Iris pigment epithelial cell (primary cell): ENCODE measurements around the gene MYH4.

ENCODE experiments used
- DNase-seq: peaks from one replicate; pipeline ENCODE4 v3.0.0-alpha.2; 2011; ENCODE audit warnings: low read depth

The MYH4 gene

GRCh38 chr17:10469459-10469858, at the start of gene MYH4:
MYH4 (minus strand) TSS chr17:10469559; CDS start chr17:10466745, 2,814 bp downstream.
- no peak for DNase-seq

- no peak for DNase-seq
Observed at GRCh38 chr17:10518271-10519037, 49.1 kb upstream of the MYH4 start, which contains the start of gene MYH1. MYH1 (minus strand) TSS chr17:10518542; CDS start chr17:10516642, 1,900 bp downstream.

- no peak for DNase-seq
Observed at GRCh38 chr17:10516638-10517037, 47.3 kb upstream of the MYH4 start.

- no peak for DNase-seq
Observed at GRCh38 chr17:10516065-10516464, 46.7 kb upstream of the MYH4 start.

- DNase-seq: no peak
Observed at GRCh38 chr17:10513299-10514067, 44.1 kb upstream of the MYH4 start.

GRCh38 chr17:10512856-10513255, 43.5 kb upstream of the MYH4 start:
- no peak for DNase-seq

GRCh38 chr17:10499950-10500349, 30.6 kb upstream of the MYH4 start:
- DNase-seq: no peak

GRCh38 chr17:10492004-10492403, 22.6 kb upstream of the MYH4 start:
- DNase-seq: no peak

- DNase-seq: no peak
Observed at GRCh38 chr17:10482252-10482651, 12.9 kb upstream of the MYH4 start.

GRCh38 chr17:10477701-10478100, 8.3 kb upstream of the MYH4 start:
- DNase-seq: no peak

GRCh38 chr17:10474536-10474935, 5.2 kb upstream of the MYH4 start:
- DNase-seq: no peak

- no peak for DNase-seq
Observed at GRCh38 chr17:10471858-10472257, 2.5 kb upstream of the MYH4 start.

- no peak for DNase-seq
Observed at GRCh38 chr17:10463402-10463801, 6.0 kb downstream of the MYH4 start.

GRCh38 chr17:10460062-10460461, 9.3 kb downstream of the MYH4 start:
- DNase-seq: no peak

- DNase-seq: no peak
Observed at GRCh38 chr17:10458701-10459100, 10.7 kb downstream of the MYH4 start.

GRCh38 chr17:10457952-10458351, 11.4 kb downstream of the MYH4 start:
- no peak for DNase-seq

GRCh38 chr17:10447026-10447931, 22.1 kb downstream of the MYH4 start:
- DNase-seq: no peak

- DNase-seq: no peak
Observed at GRCh38 chr17:10439816-10440215, 29.5 kb downstream of the MYH4 start.

GRCh38 chr17:10435096-10435495, 34.3 kb downstream of the MYH4 start:
- no peak for DNase-seq

- no peak for DNase-seq
Observed at GRCh38 chr17:10429421-10430045, 39.8 kb downstream of the MYH4 start.

GRCh38 chr17:10428781-10429180, 40.6 kb downstream of the MYH4 start:
- DNase-seq: no peak
